HG03159 (cell line): ENCODE data around the gene NNMT.

Experiments used
- ATAC-seq: cut with Tn5 transposase; IDR thresholded peaks from one replicate; pipeline ENCODE4 v1.9.1; 2021; ENCODE audit warnings: mild to moderate bottlenecking, moderate library complexity; ENCODE audit not compliant: unreplicated experiment

The NNMT gene

DNA sequence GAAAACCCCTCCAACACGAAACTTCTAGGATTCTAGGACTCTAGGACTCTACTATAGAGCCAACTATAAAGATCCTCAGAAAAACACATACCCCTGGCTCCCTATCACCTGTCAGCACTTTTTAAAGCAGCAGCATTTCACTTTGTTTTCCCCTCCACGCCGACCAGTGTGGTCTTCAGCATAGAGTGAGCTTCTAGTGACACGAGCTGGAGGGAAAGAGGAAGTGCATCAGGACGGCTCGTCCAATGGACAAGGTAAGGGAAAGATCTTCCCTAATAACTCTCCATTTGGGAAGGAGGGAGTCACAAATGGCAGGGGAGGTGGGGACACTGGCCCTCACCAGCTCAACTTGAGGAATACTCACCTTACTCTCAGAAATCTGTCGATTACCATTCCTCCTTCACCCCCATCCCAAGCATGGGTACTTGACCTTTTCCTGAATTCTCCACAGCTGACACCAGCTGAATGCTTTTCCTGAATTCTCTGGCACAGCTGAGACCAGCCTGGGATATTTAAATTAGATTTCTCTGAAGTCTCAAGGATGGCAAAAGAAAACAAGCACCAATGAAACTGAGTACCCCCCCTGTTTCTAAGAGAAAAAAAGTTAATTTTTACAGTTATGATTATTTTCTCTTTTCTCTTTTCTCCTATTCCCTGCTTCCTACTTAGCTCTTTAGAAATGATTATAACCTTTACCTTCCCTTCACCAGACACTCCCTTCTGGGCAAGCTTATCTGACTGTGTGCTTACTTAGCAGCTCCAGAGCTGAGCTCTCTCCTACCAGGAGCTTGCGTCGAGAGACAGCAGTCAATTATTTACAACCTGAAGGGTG lies 33.3 kb upstream of the NNMT start:
- no peak for ATAC-seq

DNA sequence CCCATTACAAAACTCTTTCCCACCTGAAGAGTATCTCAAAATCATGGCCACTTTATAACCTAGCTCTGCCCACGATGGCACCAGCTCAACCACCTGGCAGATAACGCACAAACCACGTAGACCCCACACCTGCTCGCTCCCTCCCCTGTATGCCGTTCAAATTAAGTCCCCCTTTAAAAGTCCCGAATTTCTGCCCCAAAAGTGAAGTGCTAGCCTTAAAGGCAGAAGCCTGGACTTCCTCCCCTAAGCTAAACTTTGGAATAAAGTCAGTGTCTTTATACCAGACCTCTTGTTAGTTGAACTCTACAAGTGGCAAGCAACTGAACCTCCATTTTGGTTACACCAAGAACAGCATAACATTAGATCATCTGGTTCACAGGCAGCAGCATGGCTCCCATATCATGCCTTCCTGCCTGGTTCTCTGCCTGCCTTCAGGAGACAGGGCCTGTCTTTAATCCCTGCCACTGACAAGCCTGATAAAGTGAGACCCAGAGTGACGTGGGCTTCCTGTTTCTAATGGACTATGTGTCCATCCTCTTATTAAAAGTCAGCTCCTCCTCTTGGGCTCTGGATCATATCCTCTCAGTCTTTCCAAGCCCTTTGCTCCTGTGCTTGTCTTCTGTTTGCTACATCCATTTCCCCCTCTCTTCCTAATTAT lies 32.6 kb upstream of the NNMT start:
- no peak for ATAC-seq

DNA sequence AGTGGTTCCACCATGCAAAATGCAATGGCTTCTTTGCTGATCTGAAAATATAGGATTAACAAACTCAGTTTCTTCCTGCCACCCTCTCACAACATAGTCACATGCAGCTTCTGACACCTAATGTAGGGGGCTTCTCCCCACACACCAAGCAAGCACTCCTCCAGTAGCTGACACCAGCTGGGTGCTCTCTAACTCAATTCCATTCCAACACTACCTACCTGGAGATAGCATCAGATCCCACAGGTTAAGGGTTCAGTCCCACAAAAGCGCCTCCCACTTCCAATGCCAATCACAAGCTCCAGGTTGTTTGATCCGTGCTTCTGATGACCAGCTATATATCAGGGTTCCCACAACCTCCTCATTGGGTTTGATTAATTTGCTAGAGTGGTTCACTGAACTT lies 31.8 kb upstream of the NNMT start:
- ATAC-seq, result no peak

DNA sequence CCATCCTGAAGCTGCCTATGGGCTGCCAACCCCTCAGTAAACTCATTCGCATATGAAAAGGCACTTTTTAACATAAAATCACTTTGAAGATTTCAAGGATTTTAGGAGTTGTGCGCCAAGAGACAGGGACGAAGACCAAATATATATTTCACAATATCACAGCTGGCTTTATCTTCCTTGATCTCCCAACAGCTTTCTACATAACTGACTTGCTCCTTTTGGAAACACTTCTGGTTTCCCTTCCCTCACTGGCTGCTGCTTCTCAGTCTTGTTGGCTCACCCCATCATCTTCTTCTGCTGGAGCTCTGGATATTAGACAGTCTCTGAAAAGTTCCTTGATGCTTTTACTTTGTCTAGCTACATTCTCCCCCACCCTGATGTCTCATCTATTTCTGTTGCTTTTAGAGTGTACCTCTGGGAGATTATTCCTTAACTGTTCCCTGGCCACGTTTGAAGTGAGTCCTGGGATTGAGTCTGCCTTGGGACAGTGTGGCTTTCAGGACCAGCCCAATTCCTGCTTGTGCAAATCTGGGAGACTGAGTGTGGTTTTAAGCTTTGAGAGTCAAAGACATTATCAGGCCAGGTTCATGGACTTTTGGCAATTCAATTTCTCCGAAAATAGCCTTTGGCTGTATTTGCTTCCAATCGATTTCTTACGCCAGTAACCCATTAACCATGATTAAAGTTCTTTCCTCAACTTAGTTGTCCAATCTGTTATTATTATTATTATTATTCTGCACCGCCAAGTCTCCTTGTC lies 30.9 kb upstream of the NNMT start:
- no peak for ATAC-seq

DNA sequence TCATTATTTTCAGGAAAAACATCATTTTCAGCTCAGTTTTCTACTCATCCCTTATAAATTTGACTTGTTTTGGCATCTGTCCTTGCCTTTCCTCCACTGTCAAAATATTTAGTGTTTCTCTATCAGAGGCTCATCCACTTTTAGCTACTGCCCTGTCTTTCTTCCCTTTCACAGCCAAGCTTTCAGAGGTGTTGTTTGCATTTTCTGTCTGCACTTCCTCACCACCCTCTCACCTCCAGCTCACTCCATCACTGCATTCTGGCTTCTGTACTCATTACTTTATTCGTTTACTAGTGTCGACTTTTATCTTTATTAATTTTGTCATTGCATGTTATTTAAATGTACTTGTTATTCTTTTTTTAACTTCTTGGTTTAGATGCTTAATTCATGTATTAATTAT lies 26.7 kb upstream of the NNMT start:
- no peak for ATAC-seq

DNA sequence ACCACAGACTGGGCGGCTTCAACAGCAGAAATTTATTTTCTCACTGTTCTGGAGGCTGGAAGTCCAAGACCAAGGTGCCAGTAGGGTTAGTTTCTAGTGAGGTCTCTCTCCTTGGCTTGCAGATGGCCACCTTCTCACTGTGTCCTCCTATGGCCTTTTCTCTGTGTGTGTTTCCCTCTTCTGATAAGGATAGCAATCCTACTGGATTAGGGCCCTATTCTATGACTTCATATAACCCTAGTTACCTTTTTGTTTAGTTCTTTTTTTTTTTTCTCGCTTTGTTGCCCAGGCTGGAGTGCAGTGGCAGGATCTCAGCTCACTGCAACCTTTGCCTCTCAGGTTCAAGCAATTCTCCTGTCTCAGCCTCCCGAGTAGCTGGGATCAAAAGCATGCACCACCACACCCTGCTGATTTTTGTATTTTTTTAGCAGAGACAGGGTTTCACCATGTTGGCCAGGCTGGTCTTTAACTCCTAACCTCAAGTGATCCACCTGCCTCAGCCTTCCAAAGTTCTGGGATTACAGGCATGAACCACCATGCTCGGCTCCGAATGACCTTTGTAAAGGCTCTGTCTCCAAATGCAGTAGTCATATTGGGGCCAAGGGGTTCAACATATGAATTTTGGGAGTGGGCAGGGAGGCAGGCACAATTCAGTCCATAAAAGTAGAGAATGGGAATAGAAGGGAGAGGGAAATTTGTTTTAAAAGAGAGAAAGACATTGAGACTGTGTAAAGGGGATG lies 25.5 kb upstream of the NNMT start:
- no peak for ATAC-seq

DNA sequence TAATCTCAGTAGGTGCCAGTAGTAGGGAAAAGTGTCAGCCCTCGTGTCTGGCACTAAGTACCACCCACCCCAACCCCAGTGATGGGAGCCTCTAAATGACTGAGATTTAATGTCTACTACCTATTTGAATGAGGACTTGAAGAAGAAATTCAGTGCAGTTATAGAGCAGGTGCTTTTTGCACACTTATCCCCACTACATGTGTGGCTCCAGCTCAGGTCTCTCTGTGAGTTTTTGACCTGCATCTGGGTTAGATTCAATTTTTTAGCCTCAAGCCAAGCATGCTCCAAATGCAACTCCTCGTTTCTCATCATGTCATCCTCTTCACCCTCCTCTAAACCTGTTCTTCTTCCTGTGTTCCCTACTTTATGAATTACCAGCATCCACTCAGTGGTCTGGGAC lies 24.9 kb upstream of the NNMT start:
- no peak for ATAC-seq

DNA sequence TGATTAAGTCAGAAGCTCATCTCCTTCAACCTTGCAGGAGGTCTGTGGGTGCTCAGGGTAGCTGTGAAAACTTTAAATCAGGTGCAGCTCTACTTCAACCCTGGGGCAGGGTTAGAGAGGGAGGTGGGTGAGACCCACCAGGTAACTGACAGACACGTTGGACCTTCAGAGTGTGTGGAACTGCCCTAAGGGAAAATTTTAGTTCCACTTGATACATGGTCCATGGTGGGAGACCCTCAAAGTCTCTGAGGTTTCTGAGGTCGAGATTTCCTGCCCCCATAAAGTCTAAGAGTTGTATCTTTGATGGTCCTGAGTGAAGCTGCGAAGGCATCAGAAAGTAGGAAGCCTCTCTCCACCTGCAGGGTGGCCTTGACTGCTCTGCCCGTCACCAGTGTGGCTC lies 23.9 kb upstream of the NNMT start:
- ATAC-seq, result no peak

DNA sequence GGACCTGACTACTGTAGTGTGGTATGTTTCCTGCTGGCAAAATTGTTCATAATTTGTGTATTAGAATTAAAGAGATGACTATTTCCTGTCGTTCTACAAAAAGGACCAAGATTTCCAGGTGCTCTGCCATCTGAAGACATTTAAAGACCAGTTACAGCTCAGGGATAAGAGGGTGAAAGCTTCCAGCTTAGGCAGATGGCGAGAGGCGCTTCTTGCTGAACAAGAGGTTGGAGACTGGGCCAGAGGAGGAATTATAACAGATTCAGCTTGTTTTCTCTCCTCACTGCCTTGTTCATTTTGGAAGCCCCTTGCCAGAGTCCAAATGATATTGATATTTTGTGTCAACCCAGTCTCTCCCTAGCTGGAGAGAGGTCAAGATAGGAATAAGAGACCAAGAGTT lies 23.1 kb upstream of the NNMT start:
- ATAC-seq, result no peak

DNA sequence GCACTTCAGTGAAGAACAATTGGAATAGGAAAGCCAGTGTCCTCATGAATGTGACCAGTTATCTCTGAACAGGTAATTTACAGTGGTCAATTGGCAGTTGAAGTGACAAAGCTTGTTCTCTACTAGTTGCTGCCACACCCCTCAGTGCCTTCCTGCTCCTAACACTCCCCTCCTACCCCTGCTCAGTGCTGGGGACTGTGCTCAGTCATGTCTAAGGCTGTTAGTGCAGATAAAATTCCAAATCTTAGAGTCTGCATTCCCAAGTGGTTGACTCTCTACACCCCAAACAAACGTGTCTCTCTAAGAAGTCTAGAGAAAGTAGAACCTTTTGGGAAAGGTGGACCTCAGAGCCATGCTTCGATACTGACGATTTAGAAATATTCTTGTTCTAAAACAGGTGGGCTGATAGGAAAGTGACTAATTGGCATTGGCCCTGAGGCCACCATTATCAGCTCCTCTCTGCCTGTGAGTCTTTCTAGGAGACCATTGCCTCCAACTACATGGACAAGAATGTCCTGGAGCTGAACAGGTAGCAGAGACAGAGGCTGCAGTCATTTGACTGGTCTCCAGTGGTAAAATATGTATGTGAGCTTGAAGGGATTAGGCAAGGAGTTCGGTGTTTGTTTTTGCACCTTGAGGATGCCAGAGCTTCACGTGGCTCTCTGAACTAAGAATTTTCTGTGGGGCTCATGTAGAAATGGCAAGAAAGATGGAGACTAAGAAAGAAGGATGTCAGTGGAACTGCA lies 22.1 kb upstream of the NNMT start:
- ATAC-seq, result no peak

DNA sequence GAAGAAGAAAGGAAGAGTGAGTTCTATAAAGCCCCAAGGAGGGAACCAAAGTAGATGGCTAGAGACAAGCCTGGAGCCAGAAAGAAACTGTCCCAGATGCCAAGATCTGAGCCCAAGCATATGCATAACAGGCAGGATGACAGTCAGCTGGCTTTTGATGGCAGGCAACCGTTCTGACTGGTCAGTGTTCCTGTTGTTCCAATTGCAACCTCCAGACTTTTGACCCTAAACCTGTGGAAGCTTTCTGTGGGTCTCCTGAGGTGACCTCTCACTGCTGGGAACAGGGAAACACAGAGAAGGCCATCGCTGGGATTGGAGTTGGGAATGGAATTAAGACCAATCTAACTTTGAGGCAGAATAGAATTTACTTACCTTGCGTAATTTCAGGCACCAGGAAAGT lies 21.6 kb upstream of the NNMT start:
- no peak for ATAC-seq

DNA sequence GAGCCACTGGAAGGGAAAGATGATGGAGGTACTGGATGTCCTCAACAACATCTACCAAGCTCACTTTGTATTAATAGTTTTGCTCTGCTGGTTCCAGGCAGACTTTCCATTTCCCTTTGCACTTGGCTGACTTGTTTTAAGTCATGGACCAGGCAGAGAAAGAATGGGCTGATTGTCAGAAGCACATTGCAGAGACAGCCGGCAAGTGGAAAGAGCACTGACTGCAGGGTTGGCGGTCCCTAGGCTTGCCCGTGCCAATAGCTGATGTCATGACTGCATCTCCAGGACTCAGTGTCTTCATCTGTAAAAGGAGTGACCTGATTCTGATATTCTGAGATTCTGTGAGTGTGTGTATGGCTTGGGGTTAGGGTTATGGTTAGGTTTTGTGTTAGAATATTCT lies 20.9 kb upstream of the NNMT start:
- no peak for ATAC-seq

DNA sequence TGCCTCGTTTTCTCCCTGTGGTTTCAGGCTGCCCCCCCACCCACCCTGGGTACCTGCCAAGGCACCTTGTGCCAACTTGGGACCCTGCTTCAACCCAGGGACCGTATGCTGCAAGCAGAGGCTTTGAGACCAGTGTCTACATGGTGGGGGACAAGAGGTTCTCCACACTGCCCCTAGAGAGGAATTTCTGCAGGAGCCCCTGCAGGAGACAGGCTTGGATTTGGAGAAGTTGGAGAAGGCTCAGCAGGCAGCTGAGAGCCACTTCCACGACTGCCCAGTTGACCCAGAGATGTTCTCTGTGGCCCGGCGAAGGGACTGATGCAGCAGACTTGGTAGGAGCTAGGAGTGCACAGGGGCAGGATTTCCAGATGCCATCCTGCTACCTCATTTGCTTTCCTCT lies 20.1 kb upstream of the NNMT start:
- ATAC-seq, result no peak

DNA sequence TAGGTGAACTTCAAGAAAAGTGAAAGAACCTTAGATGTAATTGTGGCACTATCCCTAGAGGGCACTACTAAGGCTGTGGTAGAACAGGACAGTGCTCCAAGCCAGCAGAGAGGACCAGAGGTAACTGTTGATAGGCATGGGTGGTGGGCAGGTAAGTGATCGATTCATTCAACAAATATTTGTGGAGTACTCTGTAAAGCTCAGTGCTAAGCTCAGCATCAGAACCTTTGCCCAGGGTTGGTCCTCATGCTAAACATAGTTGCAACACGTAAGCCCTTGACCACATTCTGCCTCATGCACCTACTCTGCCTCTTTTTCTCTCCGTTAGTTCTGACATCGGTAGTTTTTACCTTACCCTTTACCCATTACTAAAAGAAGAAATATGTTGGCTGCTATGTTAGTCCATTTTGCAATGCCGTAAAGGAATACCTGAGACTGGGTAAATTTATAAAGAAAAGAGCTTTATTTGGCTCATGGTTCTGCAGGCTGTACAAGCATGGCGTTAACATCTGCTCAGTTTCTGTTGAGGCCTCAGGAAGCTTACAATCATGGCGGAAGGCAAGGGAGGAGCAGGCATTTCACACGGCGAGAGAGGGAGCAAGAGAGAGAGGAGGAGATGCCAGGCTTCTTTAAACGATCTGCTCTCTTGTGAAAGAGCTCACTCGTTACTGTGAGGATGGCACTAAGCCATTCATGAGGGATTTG lies 18.4 kb upstream of the NNMT start:
- ATAC-seq, result no peak

DNA sequence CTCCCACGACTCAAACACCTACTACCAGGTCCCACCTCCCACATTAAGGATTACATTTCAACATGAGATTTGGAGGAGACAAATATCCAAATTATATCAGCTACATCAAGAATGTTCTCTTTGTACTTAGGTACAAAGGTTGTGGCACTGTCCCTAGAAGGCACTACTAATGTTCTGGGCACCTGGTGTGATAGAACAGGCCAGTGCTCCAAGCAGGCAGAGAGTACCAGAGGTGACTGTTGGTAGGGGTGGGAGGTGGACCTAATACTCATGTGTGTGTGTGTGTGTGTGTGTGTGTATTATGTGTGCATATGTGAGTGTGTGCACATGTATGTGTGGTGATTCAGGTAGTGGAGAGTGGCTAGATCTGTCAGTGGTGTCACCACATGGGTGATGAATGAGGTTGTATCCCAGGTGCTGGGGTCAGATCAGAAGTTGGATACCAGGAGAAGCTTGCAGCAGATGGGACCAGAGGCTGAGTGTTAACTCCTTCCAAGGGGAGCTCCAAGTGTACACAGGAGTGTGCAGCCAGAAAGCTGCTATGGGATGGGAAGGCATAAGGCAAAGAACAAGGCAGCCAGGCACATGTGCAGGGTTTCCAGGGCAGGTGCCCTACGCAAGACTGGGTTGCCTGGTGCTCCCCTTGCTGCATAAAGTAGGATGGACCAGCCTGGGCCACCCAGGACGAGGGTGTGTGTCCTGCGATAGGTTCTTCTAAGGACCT lies 17.7 kb upstream of the NNMT start:
- ATAC-seq, result no peak

DNA sequence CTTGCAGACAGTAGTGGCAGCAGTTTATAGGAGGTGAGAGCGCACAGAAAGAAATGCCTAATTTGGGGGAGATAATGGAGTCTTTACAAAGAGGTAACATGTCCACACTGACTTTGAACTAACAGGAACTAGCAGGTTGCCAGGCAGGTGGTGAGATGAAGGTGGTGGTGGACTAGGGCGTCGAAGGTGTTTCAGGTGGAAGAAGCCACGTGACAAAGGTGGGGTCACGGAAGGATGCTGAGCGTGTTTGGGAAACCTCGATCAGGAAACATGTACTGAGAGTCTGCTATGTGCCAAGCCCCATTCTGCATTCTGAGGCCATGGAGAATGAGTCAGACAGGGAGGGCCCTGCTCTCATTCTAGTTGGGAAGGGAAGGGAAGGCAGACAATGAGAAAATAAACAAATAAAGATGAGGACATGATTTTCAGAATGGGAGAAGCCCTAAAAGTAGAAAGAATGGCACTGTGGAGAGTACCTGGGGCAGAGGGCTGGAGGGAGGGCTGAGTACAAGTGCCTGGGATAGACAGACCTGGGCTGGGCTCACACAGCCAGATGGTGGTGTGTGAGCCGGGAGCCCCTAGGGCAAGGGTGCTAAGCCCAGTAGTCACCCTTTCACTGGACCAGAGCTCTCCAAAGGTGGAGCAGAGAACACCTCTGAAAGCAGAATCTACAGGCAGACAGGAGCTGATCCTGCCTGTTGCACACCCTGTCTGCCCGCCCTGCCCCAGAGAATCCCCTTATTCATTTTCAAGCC lies 16.2 kb upstream of the NNMT start:
- no peak for ATAC-seq

DNA sequence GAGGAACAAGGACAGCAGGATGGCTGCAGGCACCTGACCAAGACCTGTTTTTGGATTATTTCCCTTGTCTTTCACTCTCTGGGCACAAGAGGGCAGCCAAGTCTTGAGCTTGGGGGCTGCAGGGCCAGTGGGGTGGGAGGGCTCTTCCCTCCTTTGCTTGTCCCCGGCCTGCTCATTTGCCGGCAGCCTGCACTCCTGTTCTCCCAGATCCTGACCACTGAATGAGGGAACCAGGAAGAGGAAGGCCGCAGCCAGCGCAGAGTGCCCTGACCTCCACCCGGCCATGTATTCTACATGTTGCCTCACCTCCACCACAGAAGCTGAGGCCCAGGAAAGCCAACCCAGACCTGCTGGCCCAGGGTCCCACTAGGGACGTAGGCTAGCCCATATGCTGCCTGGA lies 15.5 kb upstream of the NNMT start:
- no peak for ATAC-seq

DNA sequence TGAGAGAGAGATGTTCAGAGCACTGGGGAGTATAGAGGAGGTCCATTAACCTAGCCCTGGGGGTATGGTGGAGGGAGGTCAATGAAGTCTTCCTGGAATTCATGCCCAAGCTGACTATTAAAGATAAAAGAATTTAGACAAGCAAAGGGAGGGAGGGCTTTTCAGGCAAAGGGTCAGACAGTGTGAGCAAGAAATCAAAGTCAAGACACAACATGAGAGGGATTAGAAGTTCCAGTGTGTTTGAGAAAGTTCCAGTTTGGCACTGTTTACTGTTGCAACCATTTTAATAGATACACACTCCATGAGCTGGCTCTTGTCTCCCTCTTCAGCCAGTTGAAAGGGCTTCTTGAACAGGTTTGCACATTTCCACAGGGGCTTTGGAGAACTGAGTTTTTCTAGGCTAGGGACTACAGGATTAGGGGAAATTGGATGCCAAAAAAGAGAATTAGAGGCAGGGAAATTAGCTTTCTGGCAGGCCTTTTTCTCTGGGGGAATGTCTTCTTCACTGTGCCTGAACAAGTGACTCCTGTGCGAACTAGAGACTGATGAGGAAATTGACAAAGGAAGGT lies 14.7 kb upstream of the NNMT start:
- no peak for ATAC-seq
